GM21529 (cell line): ENCODE data around the gene TRMU.

Source experiments
- ATAC-seq: cut with Tn5 transposase; IDR thresholded peaks from one replicate; pipeline ENCODE4 v1.9.1; 2021; ENCODE audit not compliant: unreplicated experiment

The TRMU gene

GRCh38 chr22:46336119-46337078 lies 885 bp downstream of the TRMU start:
- no peak for ATAC-seq

GRCh38 chr22:46337870-46338269 lies 2.4 kb downstream of the TRMU start:
- ATAC-seq, result no peak

DNA sequence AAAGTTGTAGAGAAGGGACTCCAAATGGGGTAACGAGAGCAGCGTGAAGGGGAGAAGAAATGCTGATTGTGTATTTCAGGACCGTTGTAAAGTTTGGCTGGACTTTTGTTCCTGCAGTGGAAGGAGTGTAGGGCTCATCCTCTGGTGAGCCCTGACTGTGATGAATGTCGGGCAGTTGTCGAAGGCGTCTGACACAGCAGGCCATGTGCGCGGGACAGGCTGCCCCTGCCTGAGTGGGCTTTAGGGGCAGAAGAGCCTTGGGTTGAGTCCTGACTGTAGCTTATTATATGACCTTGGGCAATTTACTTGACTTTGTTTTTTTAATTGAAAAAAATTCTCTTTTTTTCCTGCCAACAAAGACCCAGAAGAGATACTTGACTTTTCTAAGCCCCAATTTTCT lies 3.1 kb downstream of the TRMU start:
- ATAC-seq, result no peak

DNA sequence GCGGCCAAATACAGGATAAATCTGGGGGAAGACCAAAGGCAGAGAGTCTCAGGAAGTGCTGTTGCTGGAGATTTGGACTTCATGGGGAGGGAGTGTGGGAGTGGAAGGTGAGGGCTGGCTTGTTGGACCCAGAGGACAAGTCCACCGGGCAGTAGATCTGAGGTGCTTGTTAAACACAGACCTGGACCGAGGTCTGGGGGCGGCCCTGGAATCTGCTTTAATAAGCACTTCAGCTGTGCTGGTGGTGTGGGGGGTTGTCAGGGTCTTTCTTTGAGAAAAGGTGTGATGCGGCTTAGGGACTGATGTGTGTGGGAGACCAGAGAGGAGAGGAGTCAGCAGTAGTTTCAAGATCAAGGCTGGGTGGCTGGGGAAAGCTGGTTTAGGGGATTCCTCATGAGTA lies 4.4 kb downstream of the TRMU start:
- no peak for ATAC-seq

DNA sequence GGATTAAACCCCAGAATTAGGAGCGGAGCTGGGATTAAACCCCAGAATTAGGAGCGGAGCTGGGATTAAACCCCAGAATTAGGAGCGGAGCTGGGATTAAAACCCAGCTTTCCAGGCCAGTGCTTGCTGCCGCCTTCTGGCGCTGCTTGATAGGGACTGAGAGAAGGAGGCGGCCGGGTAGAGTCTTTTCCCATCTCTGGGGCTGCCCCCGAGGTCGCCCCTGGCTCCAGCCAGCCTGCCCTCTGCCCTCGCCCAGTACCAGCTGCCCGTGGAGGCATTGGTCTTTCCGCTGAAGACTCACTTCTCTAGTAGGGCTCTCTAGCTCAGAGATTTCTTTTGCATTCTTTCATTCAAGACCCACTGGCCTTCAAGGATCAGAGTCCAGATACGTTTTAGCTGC lies 5.2 kb downstream of the TRMU start:
- no peak for ATAC-seq

GRCh38 chr22:46346680-46347405 lies 11.3 kb downstream of the TRMU start:
- no peak for ATAC-seq

DNA sequence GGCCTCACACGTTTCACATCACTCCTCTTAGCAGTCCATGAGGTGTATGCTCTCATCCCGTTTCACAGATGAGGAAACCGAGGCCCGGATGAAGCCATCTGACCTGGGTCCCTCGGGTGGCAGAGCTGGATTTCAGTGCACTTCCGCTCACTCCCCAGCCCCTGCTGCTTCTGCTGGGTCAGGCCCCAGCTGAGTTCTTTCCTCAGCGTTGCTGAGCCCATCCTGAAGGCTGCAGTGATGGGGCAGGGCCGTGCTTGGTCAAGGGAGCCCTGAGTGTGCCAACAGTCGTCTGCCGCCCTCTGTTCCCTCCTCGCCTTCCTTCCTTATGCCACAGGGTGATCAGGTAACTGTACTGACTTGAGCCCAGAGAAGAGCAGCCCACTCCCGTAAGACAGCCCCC lies 12.1 kb downstream of the TRMU start:
- no peak for ATAC-seq

DNA sequence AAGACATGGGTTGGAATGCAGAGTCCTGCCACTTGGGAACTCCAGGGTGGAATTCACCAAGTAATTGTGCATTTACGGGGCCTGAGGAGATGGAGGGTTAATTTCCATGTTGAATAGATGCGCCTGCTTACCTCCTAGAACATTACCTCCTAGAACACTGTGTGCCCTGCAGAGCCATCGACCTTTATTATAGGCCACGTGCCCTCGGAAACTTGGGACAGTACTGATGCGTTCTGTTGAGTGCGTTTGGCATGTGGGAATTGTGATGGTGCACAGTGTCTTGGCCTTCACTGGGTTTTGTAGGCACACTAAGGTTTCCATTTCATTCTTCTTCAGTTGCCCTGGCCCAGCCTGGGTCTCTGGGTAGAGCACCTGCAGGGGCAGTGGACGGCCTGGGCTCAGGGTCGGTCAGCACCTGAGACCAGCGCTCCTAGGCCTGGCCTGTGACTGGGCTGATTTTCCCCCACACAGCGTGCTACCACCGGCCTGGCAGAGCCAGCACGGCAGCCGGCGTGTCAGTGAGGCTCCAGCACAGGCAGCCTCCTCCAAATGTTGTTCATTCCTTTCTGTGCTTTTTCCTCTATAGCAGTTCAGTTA lies 12.7 kb downstream of the TRMU start:
- no peak for ATAC-seq

DNA sequence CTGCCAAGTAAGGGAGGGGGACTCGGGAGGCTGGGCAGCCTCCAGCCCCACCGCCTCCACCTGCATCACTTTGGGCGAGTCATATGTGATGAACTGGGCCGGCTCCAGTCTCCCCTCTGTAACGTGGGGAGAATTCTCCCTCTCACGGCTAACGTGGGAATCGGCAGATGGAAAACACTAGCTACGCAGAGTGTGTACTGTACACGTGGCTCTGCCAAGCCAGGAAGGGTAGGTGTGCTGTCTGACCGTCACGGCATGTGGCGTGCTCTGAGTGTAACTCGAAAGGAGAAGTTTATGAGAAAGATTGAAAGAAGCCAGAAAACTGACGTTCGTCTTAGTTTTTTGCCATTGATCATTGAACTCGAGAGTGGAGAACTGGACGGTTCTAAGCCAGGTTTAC lies 13.7 kb downstream of the TRMU start:
- no peak for ATAC-seq

- ATAC-seq, result no peak
Observed at GRCh38 chr22:46349681-46350080, 14.2 kb downstream of the TRMU start.

DNA sequence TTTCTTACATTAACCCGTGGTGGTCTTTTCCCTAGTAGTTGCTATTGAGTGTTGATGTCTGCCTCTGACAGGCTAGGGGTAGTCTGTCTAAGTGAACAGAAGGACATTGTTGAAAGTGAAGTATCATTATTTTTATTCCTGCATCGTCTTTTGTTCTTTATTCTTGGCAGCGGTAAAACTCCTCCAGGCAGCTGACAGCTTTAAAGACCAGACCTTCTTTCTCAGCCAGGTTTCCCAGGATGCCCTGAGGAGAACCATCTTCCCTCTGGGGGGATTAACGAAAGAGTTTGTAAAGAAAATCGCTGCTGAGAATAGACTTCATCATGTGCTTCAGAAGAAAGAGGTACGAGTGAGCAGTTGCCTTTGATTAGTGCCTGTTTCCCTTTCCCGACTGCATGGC lies 14.6 kb downstream of the TRMU start:
- ATAC-seq, result no peak

DNA sequence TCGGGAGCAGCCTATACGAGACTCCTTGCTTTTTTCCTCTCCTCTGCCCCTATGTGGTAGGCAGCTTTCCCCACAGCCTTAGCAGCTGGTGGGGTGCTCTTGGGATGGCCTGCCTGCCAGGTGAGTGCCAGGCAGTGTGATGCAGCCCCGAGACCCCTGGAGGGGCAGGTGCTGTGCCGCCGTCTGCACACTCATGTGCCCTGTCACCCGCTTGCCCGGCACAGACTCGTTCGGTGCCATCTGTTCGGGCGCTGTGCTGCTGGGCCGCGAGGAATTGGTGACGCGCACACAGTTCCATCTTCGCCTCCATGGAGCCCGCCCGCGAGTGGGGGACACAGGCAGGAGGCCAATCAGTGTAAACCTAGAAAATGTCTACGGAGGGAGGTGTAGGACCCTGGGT lies 15.1 kb downstream of the TRMU start:
- no peak for ATAC-seq

DNA sequence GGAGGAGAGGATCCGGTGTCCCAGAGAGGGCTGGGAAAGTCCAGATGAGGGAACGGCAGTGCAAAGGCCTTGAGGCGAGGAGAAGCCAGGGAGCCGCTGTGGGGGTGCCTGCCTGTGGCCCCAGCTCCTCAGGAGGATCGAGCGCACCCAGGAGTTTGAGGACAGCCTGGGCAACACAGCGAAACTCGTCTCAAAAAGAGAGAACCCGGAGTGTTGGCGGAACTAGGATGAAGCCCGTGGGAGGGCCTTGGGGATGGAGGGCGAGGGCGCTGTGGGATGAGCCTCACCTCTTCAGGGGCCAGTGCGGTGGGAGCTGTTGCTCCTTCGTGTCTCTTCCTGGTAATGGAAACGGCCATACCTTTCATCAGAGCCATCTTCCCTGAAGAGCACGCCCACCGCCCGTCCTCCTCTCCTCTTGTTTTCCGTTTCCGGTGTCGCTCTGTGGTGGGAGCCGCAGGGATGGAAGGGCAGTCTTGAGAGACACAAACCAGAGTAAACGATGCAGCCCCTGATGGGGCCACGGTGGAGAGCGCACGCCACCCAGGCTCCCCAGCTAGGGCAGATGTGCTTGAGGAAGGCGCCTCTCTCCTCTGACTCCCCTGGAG lies 15.7 kb downstream of the TRMU start:
- ATAC-seq, result no peak

DNA sequence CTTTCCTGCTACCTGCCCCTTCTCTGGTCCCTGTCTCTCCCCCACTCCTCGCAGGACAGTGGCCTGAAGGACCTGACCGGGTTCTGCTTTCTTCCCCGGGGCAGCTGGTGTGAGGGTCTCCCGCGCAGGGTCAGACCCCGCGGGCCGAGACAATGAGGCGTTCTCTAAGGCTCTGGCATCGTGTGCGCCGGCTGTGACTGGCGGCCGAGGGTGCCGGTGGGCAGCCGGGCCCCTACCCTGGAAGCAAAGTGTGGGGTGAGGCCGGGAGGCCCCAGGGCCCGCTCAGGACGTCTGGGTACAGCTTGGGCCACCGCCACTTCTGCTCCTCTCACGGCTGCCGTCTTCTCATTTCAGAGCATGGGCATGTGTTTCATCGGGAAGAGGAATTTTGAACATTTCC lies 16.3 kb downstream of the TRMU start:
- no peak for ATAC-seq

- ATAC-seq, result no peak
Observed at GRCh38 chr22:46352276-46352675, 16.8 kb downstream of the TRMU start.

DNA sequence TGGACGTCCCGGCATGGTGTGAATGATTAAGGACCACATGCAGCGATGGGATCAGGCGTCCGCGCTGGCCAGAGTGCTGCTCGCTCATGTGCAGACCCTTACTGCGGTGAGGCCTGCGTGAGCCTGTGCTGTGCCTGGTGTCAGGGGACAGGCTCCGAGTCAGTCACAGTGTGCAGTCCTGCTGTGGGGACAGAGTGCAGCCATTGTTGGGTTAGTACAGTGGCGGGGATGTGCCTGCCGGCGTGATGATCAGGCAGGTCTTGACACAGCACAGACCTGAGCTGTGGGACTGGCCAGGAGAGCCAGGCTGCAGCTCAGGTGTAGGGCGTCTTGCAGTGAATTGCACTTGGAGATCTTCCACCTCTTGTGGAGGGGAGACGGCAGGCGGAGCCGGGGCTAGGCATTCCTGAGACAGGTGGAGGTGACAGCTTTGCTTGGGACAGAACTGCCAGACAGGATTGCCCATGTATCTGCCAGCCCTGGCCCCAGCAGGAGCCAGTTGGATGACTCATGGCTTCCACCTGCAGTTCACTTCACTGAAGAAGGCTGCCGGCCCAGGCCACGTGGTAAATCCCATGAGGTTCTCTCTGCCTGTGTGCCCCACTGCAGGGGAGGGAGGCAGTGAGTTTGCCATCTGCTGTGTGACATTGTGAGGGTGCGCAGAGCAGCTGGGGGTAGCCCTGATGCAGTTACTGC lies 17.3 kb downstream of the TRMU start:
- no peak for ATAC-seq

DNA sequence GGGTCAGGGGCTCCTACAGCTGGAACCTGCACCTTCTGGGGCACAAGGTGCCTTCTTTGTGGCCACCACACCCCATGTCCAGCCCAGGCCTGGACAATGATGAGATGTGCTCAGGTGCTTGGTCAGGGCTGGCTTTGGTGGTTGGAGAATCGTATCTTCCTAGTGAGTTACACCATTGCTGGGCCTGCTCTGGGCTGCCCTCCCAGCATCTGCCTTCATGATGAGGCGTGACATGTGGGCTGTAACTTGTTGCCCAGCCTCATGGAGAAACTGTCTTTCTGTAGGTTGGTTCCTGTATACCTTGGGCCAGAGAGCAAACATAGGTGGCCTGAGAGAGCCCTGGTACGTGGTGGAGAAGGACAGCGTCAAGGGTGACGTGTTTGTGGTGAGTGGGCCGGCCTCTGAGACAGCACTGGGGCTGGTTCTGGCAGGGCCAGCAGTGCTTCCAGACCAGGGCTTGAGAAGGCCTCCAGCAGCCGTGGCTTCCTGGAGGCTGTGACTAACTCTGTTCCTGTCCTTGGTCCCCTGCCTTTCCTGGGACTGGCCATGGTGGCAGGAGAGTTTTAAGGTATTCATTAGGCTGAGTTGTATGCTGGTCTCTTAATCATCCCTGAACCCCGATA lies 18.1 kb downstream of the TRMU start:
- no peak for ATAC-seq

DNA sequence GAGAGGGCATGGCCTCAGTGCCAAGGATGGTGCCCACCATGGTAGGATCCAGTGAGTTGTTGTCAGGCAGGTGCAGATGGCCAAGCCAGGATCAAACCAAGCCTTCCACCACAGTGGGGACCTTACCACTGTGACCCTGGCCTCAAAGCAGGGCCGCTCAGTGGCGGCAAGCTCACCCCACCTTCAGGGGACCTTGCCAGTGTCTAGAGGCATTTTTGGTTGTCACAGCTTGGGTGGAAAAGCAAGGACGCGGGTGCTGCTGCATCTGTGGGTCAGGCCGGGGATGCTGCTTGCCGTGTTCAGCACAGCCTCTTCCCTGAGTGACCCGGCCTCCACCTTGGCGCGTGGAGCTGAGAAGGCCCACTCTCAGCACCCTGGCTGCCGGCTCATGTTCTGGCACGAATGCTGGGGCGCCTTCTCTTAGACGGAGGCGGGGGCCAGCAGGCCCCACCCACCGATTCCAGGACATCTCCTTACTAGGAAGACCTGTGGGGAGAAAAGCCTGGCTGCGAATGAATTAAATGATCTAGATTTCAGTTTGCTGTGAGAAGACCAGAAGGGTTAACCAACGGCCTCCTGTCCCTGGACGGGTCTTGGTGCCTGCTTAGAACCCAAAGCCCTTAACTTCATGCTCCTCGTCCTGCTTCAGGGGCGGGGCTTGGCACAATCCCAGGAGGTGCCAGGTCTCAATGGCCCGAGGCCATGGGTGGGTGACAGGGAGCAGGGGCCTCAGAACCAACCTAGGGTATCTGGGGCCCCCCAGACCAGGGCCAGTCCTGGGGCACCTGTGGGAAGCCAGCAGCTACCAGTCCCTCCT lies 18.9 kb downstream of the TRMU start:
- ATAC-seq, result no peak

- no peak for ATAC-seq
Observed at GRCh38 chr22:46354993-46355305, 19.4 kb downstream of the TRMU start.
